ENCODE measurements around the gene CARS2. TPM values are rescaled to one million over a fixed set of nuclear protein-coding genes. Genes with fewer than 3 reads are reported as not detected.

The CARS2 gene
- total RNA-seq, 4 donors from 2014 or later = 49.0 to 78.1 (median 68.4) TPM

DNA sequence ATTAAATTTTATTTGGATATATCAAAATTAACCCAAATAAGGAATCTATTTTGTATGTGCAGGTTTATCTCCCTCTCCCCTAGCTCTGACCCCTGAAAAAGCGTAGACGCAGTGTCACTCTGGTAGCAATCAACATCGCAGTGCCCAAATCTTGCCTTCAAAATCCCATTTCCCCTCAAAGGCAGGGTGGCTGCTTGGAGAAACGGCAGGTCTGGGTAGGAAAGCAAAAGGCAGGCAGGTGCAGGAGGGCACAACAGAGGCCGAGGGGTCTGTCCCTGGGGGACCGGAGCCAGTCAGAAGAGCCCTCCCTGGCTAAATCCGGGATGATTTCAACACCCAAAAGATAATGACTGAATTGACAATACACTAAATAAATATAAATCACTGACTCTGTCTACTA is 48.7 kb downstream of the CARS2 start:
- no peaks in the 10 kb centered on the region for H3K27me3 ChIP-seq
- TF ChIP-seq, protein P1, sequence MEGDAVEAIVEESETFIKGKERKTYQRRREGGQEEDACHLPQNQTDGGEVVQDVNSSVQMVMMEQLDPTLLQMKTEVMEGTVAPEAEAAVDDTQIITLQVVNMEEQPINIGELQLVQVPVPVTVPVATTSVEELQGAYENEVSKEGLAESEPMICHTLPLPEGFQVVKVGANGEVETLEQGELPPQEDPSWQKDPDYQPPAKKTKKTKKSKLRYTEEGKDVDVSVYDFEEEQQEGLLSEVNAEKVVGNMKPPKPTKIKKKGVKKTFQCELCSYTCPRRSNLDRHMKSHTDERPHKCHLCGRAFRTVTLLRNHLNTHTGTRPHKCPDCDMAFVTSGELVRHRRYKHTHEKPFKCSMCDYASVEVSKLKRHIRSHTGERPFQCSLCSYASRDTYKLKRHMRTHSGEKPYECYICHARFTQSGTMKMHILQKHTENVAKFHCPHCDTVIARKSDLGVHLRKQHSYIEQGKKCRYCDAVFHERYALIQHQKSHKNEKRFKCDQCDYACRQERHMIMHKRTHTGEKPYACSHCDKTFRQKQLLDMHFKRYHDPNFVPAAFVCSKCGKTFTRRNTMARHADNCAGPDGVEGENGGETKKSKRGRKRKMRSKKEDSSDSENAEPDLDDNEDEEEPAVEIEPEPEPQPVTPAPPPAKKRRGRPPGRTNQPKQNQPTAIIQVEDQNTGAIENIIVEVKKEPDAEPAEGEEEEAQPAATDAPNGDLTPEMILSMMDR (IDR thresholded peaks at IDR 0.05) = no peak
- TF ChIP-seq POLR2A (IDR thresholded peaks at IDR 0.05) = no peak
- no peak for DNase-seq
- H3K27ac ChIP-seq = no peak overlapping the region
- WGBS, 2 donors = 96 to 98% methylated on average over 7 of the region's 7 CpGs
- no peaks in the 10 kb centered on the region for H3K9me3 ChIP-seq
- H3K4me1 ChIP-seq = peaks cover 2% of the 10 kb centered on the region in 2 donors
- intact Hi-C loops (cut with DNase I) = no loop called here
- H3K4me3 ChIP-seq (replicated peaks in 1 of 3) = no peak overlapping the region
- H3K36me3 ChIP-seq = peaks cover 4 to 5% of the 10 kb centered on the region in 2 donors

DNA sequence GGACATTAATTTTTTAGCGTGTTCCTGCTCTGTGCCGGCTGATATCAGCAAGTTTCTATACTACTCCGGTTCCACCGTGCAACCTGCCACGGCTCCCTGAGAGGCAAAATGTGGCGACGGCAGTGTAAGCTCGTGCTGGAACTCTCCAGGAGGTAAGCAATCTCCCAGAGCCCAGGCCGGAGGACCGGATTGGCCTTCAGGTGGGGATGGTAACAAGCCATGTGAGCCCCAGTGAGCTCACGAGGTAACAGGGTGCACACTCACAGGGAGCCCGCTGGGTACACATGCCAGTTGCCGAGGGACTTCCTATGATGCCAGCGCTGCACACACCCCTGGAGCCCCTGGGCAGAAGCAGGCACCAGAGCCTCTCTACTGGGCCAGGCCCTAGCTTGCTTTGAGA is 52.1 kb downstream of the CARS2 start:
- H3K36me3 ChIP-seq = peaks cover 0 to 8% of the 10 kb centered on the region in 2 donors
- H3K27ac ChIP-seq = no peak overlapping the region
- intact Hi-C loops (cut with DNase I) = no loop called here
- WGBS, 2 donors = 98% methylated on average over 12 to 14 of the region's 14 CpGs
- no peaks in the 10 kb centered on the region for H3K9me3 ChIP-seq
- no peak overlapping the region for H3K4me3 ChIP-seq (replicated peaks in 1 of 3)
- TF ChIP-seq POLR2A (IDR thresholded peaks at IDR 0.05) = no peak
- TF ChIP-seq, protein P1 (IDR thresholded peaks at IDR 0.05) = no peak
- no peak for DNase-seq
- H3K27me3 ChIP-seq = no peaks in the 10 kb centered on the region
- peaks cover 13% of the 10 kb centered on the region in 2 donors for H3K4me1 ChIP-seq

DNA sequence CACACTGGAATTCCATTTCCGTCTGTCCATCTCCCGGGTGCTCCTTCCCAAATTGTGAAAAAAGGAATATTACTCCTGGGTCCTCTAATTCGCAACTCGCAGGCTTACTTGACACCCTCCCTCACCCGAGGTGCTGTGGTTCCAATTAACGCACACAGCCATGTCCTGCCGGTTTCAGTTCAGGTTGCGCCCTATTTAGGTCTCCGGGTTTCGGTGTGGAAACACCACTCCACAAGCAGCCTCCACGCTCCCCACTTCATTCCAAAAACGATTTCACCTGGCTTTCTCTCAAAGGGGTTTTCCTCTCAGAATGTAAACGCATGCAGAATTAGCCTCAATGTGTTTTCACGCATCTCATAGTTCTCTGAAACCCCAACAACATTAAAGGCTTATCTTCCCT is 52.6 kb downstream of the CARS2 start:
- no peak for TF ChIP-seq POLR2A (IDR thresholded peaks at IDR 0.05)
- TF ChIP-seq, protein P1 (IDR thresholded peaks at IDR 0.05) = no peak
- DNase-seq = no peak
- H3K36me3 ChIP-seq = peaks cover 0 to 8% of the 10 kb centered on the region in 2 donors
- 84 to 91% methylated on average over 14 of the region's 14 CpGs for WGBS, 2 donors
- no peaks in the 10 kb centered on the region for H3K9me3 ChIP-seq
- H3K27me3 ChIP-seq = no peaks in the 10 kb centered on the region
- peaks cover 13% of the 10 kb centered on the region in 2 donors for H3K4me1 ChIP-seq
- H3K27ac ChIP-seq = no peak overlapping the region
- intact Hi-C loops (cut with DNase I) = no loop called here
- H3K4me3 ChIP-seq (replicated peaks in 1 of 3) = no peak overlapping the region

DNA sequence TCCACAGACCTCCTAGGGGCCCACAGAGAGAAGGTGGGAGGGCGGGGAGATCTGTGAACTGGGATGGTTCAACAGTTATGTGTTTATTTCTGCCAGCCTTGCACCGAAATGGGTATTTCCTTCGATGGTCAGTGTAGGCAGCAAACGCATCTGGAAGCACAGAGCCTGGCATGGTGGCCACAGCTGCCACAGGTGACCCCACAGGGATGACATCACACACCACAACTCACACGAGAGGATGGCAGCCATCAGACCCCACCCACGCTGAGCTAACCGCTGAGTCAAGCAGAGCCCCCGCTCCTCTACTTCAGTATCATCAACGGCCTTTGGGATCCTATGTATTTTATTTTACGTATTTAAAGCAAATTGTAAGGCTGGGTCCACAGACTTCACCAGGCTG is 53.2 kb downstream of the CARS2 start:
- H3K36me3 ChIP-seq = peaks cover 0 to 8% of the 10 kb centered on the region in 2 donors
- intact Hi-C loops (cut with DNase I) = no loop called here
- no peak for DNase-seq
- no peak for TF ChIP-seq POLR2A (IDR thresholded peaks at IDR 0.05)
- TF ChIP-seq, protein P1 (IDR thresholded peaks at IDR 0.05) = no peak
- no peak overlapping the region for H3K4me3 ChIP-seq (replicated peaks in 1 of 3)
- H3K9me3 ChIP-seq = no peaks in the 10 kb centered on the region
- H3K4me1 ChIP-seq = peaks cover 13% of the 10 kb centered on the region in 2 donors
- H3K27me3 ChIP-seq = no peaks in the 10 kb centered on the region
- no peak overlapping the region for H3K27ac ChIP-seq
- WGBS, 2 donors = 85 to 98% methylated on average over 10 of the region's 10 CpGs

DNA sequence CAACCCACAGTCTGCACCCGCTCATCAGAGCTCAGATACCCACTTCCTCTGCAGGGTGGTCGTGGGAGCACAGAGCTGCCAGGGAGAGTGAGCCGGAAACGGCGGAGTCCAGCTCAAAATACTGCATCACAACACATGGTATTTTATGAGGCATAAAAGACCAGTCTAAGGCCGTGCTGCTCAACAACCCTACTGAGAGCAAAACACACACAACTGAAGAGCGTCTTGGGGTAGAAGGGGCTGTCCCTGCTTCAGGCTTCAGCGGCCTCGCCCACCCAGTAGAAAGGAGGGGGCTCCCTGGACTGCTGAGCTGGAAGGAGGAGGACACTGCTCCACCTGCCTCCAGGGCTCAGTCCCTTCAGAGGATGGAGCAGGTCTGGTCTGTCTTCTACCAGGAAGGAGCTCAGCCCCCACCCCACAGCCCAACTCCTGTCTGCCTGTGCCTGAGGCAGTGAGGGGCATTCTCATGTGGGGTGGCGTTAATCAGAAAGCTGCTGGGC is 53.6 kb downstream of the CARS2 start:
- DNase-seq = no peak
- Histone ChIP-seq H3K4me3 (replicated peaks in 1 of 3) (no peak overlapping the region), H3K36me3 (peaks cover 0 to 8% of the 10 kb centered on the region in 2 donors), H3K9me3 (no peaks in the 10 kb centered on the region), H3K4me1 (peaks cover 13% of the 10 kb centered on the region in 2 donors), H3K27ac (no peak overlapping the region), H3K27me3 (no peaks in the 10 kb centered on the region)
- WGBS, 2 donors = 62 to 70% methylated on average over 7 to 10 of the region's 10 CpGs
- intact Hi-C loops (cut with DNase I) = no loop called here
- TF ChIP-seq, protein P1 (IDR thresholded peaks at IDR 0.05) = no peak
- no peak for TF ChIP-seq POLR2A (IDR thresholded peaks at IDR 0.05)
